Glutamatergic neuron (in vitro differentiated cells): Measurements from ENCODE around the gene DCHS1. TPM values are rescaled to one million over a fixed set of nuclear protein-coding genes. Genes with fewer than 3 reads are reported as not detected.

Experiments
- DNase-seq: peaks from one replicate; pipeline ENCODE4 v3.0.0; 2022
- H3K27ac Mint-ChIP-seq: one replicate; pipeline ENCODE4 v1.8.0; 2020; ENCODE audit warnings: mild to moderate bottlenecking, mixed read lengths, inconsistent platforms; ENCODE audit not compliant: unreplicated experiment
- H3K27me3 Mint-ChIP-seq: one replicate; pipeline ENCODE4 v1.8.0; 2020; ENCODE audit warnings: mild to moderate bottlenecking, moderate library complexity, mixed read lengths, inconsistent platforms; ENCODE audit not compliant: unreplicated experiment
- H3K36me3 Mint-ChIP-seq: one replicate; pipeline ENCODE4 v1.8.0; 2020; ENCODE audit warnings: mild to moderate bottlenecking, mixed read lengths, inconsistent platforms; ENCODE audit not compliant: unreplicated experiment
- H3K4me1 Mint-ChIP-seq: one replicate; pipeline ENCODE4 v1.8.0; 2020; ENCODE audit warnings: mild to moderate bottlenecking, low read depth, mixed read lengths, inconsistent platforms; ENCODE audit not compliant: unreplicated experiment
- H3K4me3 Mint-ChIP-seq: one replicate; pipeline ENCODE4 v1.8.0; 2020; ENCODE audit warnings: mild to moderate bottlenecking, mixed read lengths, inconsistent platforms; ENCODE audit not compliant: unreplicated experiment
- H3K9me3 Mint-ChIP-seq: one replicate; pipeline ENCODE4 v1.8.0; 2020; ENCODE audit warnings: mild to moderate bottlenecking, moderate library complexity, mixed read lengths, inconsistent platforms; ENCODE audit not compliant: unreplicated experiment
- CTCF ChIP-seq: fragments of 200-600 bp; sonication (generic); IDR thresholded peaks from one replicate; pipeline ENCODE4 v1.5.0; 2021; ENCODE audit not compliant: partially characterized antibody, unreplicated experiment
- total RNA-seq: library from RNA; stranded (reverse); fragmentation: NEBNext Ultra II Directional; extraction: Animal tissue kit (Norgen Biotek cat#: 25700); gene quantifications from one replicate; pipeline ENCODE4 v1.2.1, GENCODE V29; 2021; ENCODE audit not compliant: unreplicated experiment

The DCHS1 gene
- total RNA-seq, 1 donor from 2014 or later = 91.5 TPM

- H3K27ac Mint-ChIP-seq = no peak overlapping the region
- peaks cover 24% of the 10 kb centered on the region for H3K36me3 Mint-ChIP-seq
- DNase-seq = no peak
- peaks cover 8% of the 10 kb centered on the region for H3K9me3 Mint-ChIP-seq
- no peaks in the 10 kb centered on the region for H3K27me3 Mint-ChIP-seq
- peaks cover 3% of the 10 kb centered on the region for H3K4me1 Mint-ChIP-seq
- H3K4me3 Mint-ChIP-seq = no peak overlapping the region
- no peak for TF ChIP-seq CTCF
These were observed 72.0 kb downstream of the DCHS1 start for GRCh38 chr11:6583584-6583983.

GRCh38 chr11:6579681-6580080 lies 75.9 kb downstream of the DCHS1 start:
- H3K9me3 Mint-ChIP-seq = peaks cover 6% of the 10 kb centered on the region
- H3K27ac Mint-ChIP-seq = no peak overlapping the region
- H3K4me3 Mint-ChIP-seq = no peak overlapping the region
- H3K36me3 Mint-ChIP-seq = peaks cover 24% of the 10 kb centered on the region
- peaks cover 1% of the 10 kb centered on the region for H3K4me1 Mint-ChIP-seq
- H3K27me3 Mint-ChIP-seq = no peaks in the 10 kb centered on the region
- TF ChIP-seq CTCF = no peak
- no peak for DNase-seq

GRCh38 chr11:6578134-6578533 lies 77.5 kb downstream of the DCHS1 start:
- Mint-ChIP-seq H3K4me1 (peaks cover 1% of the 10 kb centered on the region), H3K27ac (no peak overlapping the region), H3K9me3 (peaks cover 4% of the 10 kb centered on the region), H3K4me3 (no peak overlapping the region), H3K27me3 (no peaks in the 10 kb centered on the region), H3K36me3 (peaks cover 11% of the 10 kb centered on the region)
- TF ChIP-seq CTCF = no peak
- DNase-seq = no peak

- peaks cover 5% of the 10 kb centered on the region for H3K9me3 Mint-ChIP-seq
- no peaks in the 10 kb centered on the region for H3K27me3 Mint-ChIP-seq
- peak overlapping the region; percentile 41 for H3K27ac Mint-ChIP-seq
- H3K36me3 Mint-ChIP-seq = peaks cover 6% of the 10 kb centered on the region
- no peak for DNase-seq
- no peak overlapping the region for H3K4me3 Mint-ChIP-seq
- H3K4me1 Mint-ChIP-seq = peaks cover 1% of the 10 kb centered on the region
- no peak for TF ChIP-seq CTCF
These were observed 78.9 kb downstream of the DCHS1 start for GRCh38 chr11:6576471-6577373.
